GM21360 (cell line): ENCODE measurements around the gene TOR1AIP1.
A peak's percentile ranks its signal among the peaks of the same experiment; 100 is the strongest.
"Not testable (repeated sequence)": the region's sequence is repeated elsewhere in the genome, so short reads cannot be mapped to it uniquely, and the experiment has no call there.

Source experiments
- ATAC-seq: cut with Tn5 transposase; IDR thresholded peaks from one replicate; pipeline ENCODE4 v1.9.1; 2021; ENCODE audit warnings: mild to moderate bottlenecking, moderate library complexity; ENCODE audit not compliant: unreplicated experiment

The TOR1AIP1 gene, protein sequence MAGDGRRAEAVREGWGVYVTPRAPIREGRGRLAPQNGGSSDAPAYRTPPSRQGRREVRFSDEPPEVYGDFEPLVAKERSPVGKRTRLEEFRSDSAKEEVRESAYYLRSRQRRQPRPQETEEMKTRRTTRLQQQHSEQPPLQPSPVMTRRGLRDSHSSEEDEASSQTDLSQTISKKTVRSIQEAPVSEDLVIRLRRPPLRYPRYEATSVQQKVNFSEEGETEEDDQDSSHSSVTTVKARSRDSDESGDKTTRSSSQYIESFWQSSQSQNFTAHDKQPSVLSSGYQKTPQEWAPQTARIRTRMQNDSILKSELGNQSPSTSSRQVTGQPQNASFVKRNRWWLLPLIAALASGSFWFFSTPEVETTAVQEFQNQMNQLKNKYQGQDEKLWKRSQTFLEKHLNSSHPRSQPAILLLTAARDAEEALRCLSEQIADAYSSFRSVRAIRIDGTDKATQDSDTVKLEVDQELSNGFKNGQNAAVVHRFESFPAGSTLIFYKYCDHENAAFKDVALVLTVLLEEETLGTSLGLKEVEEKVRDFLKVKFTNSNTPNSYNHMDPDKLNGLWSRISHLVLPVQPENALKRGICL

DNA sequence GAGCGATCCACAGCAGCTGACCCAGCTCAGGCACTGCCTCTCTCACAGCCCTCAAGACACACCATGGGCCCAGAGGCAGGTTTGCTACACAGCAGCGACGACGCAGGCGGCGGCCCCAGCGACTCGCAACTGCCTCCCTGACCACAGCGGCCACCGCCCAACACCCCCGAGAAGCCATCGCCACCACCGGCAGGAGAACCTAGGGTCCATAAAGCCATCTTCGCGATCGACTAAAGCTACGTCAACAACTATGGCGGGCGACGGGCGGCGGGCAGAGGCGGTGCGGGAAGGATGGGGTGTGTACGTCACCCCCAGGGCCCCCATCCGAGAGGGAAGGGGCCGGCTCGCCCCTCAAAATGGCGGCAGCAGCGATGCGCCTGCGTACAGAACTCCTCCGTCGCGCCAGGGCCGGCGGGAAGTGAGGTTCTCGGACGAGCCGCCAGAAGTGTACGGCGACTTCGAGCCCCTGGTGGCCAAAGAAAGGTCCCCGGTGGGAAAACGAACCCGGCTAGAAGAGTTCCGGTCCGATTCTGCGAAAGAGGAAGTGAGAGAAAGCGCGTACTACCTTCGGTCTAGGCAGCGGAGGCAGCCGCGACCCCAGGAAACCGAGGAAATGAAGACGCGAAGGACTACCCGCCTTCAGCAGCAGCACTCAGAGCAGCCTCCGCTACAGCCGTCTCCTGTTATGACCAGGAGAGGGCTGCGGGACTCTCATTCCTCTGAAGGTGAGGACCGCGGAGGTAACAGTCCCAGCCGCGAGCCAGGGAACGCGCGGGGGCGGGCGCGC is at the start of gene TOR1AIP1:
Gene TOR1AIP1 (plus strand): TSS at position 33 of the 787 bp plus-strand sequence. CDS start 218 bp downstream, at position 251.
- ATAC-seq, result peak; percentile 67

DNA sequence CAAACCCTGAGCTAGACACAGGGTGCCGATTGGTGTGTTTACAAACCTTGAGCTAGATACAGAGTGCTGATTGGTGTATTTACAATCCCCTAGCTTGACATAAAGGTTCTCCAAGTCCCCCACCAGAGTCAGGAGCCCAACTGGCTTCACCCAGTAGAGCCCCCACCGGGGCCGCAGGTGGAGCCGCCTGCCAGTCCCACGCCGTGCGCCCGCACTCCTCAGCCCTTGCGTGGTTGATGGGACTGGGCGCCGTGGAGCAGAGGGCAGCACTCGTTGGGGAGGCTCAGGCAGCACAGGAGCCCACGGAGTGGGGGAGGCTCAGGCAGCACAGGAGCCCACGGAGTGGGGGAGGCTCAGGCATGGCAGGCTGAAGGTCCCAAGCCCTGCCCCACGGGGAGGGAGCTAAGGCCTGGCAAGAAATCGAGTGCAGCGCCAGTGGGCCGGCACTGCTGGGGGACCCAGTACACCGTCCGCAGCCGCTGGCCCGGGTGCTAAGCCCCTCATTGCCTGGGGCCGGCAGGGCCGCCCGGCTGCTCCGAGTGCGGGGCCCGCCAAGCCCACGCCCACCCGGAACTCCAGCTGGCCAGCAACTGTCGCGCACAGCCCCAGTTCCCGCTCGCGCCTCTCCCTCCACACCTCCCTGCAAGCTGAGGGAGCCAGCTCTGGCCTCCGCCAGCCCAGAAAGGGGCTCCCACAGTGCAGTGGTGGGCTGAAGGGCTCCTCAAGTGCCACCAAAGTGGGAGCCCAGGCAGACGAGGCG is 45.2 kb upstream of the TOR1AIP1 start:
- not testable (repeated sequence) for ATAC-seq

DNA sequence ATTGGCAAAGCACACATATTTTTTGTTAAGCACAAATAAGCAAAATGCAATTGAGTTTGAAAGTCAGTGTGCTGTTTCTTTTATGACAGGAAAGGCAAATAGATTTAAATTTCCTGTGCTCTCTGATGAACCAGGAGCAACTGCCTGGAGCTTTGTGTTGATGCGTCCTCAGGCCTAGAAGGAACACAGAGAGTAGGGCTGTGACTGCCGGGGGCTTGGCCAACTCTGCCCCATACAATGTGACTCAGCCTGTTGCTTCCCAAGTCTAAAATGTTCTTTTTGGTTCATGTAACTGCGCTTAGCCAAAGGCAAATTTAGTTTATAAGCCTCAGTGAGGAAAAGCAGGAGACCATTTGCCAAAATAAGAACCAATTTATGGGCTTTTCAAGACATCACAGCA is 42.0 kb upstream of the TOR1AIP1 start:
- no peak for ATAC-seq

DNA sequence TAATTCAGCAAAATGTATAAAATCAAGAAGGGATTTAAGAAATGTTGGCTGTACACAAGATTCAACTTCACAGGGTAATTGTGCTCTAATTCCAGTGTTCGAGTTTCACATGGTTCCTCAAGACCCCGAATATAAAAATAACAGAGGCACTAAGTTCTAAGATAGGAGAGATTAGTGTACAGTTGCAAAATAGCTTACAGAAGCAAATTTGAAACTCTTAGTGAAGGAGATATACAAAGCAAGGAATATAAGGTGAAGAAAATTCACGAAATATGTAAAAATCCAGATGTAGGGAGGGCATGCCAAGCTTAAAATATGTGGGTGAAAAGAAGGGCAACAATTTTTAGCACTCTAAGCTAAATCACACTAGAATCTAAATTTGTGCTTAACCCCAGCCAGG is 33.9 kb upstream of the TOR1AIP1 start:
- no peak for ATAC-seq

DNA sequence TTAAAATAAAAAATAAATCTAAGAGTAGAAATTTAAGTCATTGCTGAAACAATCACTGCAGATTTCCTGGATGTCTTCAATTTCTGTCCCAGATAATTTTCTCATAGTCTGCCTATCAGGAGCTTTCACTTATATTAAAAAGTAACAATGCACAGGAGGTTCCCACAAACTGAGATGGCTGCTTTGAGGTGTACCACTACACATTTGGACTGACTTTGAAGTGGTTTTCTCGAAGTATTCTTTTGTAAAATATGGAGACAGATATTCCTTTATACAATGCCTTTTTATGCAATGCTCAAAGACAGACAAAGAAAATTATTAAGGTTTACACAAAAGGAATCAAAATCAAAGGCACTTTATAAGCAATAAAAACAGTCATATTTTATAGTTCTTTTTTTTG is 29.0 kb upstream of the TOR1AIP1 start:
- ATAC-seq, result no peak

DNA sequence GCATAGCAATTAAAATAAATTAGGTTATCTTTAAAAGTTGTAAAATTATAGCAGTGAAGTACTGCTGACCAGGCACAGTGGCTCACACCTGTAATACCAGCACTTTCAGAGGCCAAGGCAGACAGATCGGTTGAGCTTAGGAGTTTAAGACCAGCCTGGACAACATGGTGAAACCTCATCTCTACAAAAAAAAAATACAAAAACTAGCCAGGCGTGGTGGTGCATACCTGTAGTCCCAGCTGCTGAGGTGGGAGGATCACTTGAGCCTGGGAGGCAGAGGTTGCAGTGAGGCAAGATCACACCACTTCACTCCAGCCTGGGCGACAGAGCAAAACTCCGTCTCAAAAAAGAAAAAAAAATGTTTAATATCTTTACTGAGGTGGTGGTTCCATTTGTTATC is 26.3 kb upstream of the TOR1AIP1 start:
- ATAC-seq, result not testable (repeated sequence)

DNA sequence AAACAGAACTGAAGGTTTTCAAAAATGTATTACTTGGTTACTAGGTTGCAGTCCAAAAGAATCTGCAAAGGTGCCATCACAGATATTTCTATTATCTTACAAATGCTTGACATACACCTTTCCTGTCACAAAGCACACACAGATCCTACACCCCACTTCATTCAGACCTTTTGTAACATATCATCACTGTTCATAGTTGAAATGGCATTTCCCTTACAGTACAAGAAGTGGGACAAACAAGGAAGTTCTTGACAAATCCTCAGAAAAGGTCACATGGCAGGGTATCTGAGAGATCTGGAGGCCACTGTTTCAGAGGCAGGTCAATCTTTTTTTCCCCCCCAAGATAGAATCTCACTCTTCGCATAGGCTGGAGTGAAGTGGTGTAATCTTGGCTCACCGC is 25.8 kb upstream of the TOR1AIP1 start:
- ATAC-seq, result no peak

DNA sequence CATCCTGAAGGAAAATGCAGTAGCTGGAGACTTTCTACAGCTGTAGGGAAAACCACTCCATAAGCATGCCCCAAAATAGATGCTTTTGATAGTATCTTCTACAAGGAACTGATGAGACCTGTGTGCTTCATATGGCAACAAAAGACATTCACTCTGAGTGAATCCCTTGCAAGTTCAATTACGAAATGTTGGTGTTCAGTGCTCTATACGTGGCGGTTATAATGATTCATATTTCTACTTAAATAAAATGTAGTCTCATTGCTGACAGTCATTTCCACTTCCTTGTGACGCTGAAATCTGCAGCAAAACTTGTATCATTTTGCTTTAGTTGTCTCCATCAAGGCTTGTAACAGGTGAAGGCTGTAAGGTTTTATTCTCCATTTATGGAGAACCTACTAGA is 25.1 kb upstream of the TOR1AIP1 start:
- ATAC-seq, result no peak

DNA sequence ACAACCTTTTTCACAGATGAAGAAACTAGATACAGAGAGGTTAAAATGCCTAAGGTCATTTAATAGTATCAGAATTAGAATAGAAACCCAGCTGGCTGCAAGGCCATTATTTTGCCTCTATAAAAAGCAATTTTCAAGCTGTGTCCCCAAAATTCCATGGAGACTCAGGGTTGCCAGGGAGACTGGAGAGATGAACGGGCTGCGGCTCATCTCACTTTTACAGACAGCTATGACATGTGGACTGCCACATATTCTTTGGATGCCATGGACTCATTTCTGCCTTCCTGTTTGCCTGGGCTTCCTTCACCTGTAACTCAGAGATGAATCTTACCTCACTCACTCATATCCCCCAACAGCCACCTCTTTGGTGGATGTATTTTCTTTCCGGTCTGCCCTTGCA is 21.4 kb upstream of the TOR1AIP1 start:
- ATAC-seq, result no peak

DNA sequence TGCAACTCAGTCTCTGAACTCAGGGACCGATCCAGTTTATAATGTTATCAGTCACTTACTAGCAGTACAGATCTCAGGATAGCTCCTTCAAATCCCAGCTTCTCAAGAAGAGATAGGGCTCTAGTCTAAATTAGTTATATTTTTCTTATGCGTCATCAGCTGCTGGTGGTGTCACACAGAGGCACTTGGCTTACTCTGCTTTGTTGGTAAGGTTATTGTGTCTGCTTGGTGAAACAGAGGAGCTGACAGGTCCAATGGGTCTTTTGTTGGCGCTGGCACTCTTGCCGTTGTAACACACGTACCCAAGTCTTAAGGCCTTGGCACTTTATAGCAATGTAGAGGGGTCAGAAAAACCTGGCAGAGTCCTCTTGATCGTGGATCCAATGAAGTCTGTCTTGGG is 16.7 kb upstream of the TOR1AIP1 start:
- no peak for ATAC-seq

DNA sequence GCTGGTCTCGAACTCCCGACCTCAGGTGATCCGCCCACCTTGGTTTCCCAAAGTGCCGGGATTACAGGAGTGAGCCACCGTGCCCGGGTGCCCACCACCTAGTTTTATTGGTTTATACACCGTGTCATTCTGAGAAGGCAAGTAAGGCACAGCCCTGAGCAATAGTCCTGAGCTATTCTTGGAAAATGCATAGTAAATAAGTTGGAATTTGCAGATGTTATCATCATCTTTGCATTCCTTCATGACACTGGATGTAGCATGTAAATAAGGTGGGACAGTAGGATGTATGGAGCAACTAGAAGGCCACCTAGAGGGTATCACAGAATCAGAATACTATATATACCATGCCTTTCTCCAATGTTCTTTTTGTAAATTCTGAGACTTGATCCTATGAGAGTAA is 15.5 kb upstream of the TOR1AIP1 start:
- ATAC-seq, result no peak

DNA sequence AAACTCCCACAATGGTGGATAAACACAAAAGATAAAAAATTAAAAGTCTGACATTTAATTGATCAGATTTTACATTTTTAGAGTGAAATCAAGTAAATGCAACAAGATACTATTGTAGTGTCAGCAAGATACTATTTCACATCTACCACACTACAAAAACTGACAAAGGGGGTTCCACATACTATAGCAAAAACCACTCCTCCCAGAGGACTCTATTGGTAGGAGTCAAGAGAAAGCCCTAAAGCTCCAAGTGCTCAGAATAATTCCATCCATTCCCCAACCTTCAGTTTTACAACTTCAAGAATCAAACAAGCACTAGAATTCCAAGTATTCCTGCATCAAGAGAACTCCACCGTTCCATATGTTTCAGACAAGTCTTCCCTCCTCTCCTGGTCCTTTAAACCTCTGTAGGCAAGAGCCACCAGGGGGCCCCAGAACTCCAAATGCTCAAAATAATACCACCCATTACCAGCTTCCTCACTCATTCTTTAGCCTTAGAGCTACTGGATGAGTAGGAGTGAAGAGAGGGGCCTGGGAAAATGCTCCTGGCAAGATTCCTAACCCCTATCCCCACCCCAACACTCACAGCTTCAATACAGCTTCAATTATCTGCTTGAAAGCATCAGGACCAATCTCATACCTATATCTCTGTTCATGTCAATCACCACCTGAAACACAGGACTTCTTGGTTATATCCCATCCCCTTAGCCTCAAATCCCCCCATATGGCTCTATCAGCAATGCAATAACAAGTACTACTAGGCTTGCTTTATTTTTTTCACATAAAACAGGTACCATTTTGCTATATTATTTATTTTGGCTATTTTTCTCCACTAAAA is 14.4 kb upstream of the TOR1AIP1 start:
- ATAC-seq, result no peak

DNA sequence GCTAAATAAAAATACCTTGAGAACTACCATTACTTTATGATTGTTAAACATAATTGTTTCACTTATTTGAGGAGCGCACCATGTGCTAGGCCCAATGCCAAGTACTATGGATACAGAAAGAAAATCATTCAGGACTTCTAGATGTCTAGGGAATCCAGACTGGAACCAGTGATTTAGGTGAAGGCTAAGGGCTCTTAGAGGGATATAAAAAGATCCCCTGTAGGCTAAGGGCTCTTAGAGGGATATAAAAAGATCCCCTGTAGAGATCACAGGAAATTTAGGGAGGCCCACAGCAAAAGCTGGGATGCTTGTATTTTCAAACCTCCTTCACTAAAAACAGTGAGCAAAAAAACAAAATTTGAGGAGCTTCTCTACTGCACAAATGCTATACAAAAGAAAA is 11.2 kb upstream of the TOR1AIP1 start:
- ATAC-seq, result no peak

DNA sequence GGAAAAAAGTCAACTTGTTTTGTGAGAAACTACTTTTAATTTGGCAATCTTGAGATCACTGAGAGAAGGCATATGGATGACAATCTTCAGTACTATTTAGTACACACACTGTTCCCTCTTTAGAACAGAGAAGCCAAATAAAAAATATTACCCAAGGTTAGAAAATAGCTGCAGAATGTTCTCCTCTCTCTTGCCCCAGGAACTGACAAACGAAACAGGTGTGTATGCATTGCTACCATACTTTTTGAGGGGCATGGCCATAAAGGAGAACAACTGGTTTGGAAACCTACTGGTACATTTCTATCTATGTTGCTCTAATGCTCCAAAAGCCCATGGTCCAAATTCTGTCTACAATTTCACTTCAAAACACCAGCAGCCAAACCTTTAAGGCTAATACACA is 10.1 kb upstream of the TOR1AIP1 start:
- no peak for ATAC-seq

DNA sequence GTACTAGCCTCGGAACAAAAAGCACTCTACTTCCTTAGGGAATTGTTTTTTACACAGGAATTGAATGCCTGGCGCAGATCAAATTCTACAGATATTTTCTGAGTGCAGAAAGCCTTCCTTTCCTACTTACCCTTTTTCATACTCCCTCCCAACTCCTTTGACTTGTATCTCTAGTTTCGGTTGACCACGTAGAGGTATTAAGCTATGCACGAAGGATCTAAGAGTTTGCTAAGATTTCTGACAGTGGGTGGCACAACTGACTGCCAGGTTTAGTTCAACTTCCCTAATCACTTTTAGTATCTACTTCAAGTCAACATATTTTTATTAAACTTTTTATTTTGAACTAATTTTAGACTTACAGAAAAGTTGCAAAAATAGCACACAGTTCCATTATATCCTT is 9.5 kb upstream of the TOR1AIP1 start:
- peak; percentile 53 for ATAC-seq

DNA sequence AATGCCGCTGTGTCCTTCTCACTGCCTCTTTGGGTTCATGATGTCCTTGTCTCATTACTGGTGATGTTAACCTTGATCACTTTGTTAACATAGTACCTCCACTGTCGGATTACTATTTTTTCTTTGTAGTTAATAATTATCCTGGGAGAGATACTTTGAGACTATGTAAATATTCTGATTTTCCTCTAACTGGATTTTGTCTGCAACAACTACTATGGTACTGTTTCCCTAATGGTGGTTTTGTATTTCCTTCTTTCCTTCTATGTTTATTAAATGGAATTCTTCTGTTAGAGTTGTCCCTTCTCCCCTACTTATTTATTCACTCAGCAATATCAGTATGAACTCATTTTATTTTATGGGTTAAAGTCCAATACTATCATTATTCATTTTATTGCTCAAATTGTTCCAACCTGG is 8.6 kb upstream of the TOR1AIP1 start:
- ATAC-seq, result no peak

DNA sequence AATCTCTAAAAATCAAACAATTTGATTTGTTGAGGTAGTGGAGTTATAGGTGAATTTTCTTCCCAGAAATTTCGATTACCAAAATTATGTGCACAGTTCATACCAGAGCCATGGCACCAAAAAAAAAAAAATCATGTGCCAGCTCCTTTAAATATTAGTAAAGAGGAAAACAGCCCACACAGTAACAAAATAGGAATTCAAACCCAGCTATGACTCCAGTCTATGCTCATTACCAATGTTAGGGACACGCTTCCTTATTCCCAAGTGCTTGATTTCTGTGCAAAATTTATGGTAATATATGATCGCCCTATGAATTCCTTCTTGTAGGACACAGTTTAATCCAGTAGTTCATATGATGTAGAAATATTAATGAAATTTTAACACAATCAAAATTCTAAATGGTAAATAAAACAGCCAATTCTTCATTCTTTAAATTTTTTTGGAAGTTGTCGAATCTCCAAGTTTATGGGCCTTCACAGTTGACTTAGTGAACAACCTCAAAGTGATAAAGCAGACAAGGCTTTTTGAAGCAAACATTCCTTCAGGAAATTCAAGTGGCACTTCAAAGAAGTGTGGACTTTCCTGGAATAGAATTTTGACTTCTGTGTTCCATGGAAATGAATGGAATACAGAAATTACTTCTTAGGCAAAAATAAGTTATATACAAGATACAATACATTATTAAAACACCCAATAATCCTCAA is 6.3 kb upstream of the TOR1AIP1 start:
- no peak for ATAC-seq

DNA sequence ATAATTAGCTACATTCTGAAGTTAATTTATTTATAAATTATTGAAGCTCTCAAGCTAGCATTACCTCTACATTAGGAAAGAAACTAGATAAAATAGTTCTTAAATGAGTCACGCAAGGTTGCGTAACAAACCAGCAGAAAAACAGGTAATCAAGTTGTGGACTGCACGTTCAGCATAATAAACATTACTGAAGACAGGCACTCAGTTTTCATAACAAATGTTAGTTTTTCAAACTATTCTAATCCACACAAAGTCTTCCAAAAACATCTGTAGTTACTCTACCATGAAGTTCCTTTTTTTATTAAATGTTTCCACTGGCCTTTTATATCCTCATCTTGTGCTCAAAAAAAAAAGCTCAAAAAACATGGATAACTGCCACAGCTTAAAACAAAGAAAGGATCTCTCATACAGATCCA is 5.8 kb upstream of the TOR1AIP1 start:
- ATAC-seq, result no peak

DNA sequence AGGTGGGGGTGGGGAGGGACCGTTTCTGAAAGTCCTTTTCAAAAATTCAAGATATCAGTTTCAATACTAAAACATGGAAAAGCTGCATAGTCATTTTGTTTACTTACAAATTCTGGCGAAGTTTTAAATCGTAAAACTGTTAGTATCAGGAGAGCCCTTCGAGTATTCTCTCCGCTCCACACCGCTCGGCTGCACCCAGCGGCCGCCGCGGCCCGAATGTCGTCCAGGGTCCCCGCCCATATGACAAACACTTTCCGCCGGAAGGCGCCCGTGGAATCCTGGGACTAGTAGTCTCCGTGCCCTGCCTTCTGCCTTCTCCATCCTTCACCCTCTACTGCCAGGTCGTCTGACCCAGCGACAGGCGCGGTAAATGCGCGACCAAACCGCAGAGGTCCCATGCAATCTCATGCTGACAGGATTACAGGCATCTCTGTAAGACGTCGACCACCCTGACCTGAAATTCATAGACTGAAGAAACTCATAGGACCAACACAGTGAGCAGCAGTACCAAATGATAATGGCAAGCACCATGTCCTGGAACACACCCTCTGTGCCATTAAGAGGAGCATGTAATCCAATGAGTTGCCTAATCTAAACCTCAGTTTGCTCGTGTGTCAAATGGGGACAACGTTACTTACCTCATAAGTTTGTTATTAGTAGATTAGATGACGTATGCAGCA is 4.4 kb upstream of the TOR1AIP1 start, which contains the start of gene TOR1AIP2:
Gene TOR1AIP2 (minus strand): TSS at position 218 of the 680 bp plus-strand sequence. CDS start 25,138 bp downstream, outside the sequence.
- ATAC-seq, result peak; percentile 67
